Measurements from ENCODE around the gene ADAMTS16.

ADAMTS16 gene

GRCh38 chr5:5235685-5236084, 95.6 kb downstream of the ADAMTS16 start:
- no peak for DNase-seq

- DNase-seq: no peak
Observed at GRCh38 chr5:5239191-5239590, 99.1 kb downstream of the ADAMTS16 start.

GRCh38 chr5:5240234-5240633, 100.1 kb downstream of the ADAMTS16 start:
- DNase-seq: no peak

- no peak for DNase-seq
Observed at GRCh38 chr5:5242056-5242455, 101.9 kb downstream of the ADAMTS16 start.

GRCh38 chr5:5246736-5247135, 106.6 kb downstream of the ADAMTS16 start:
- DNase-seq: no peak

- no peak for DNase-seq
Observed at GRCh38 chr5:5250758-5251157, 110.6 kb downstream of the ADAMTS16 start.

GRCh38 chr5:5252106-5252505, 112.0 kb downstream of the ADAMTS16 start:
- no peak for DNase-seq

- no peak for DNase-seq
Observed at GRCh38 chr5:5257353-5257752, 117.2 kb downstream of the ADAMTS16 start.

- no peak for DNase-seq
Observed at GRCh38 chr5:5258564-5258963, 118.4 kb downstream of the ADAMTS16 start.

- DNase-seq: no peak
Observed at GRCh38 chr5:5264727-5265126, 124.6 kb downstream of the ADAMTS16 start.

- no peak for DNase-seq
Observed at GRCh38 chr5:5266297-5266696, 126.2 kb downstream of the ADAMTS16 start.

- DNase-seq: no peak
Observed at GRCh38 chr5:5270161-5270560, 130.0 kb downstream of the ADAMTS16 start.

GRCh38 chr5:5270958-5271785, 131.0 kb downstream of the ADAMTS16 start:
- DNase-seq: no peak

- DNase-seq: no peak
Observed at GRCh38 chr5:5271786-5272321, 131.7 kb downstream of the ADAMTS16 start.

GRCh38 chr5:5273398-5273797, 133.3 kb downstream of the ADAMTS16 start:
- DNase-seq: no peak

GRCh38 chr5:5273976-5274375, 133.8 kb downstream of the ADAMTS16 start:
- DNase-seq: no peak

- DNase-seq: no peak
Observed at GRCh38 chr5:5275211-5275610, 135.1 kb downstream of the ADAMTS16 start.

GRCh38 chr5:5276430-5276829, 136.3 kb downstream of the ADAMTS16 start:
- DNase-seq: no peak

GRCh38 chr5:5276951-5277517, 136.9 kb downstream of the ADAMTS16 start:
- DNase-seq: no peak

- DNase-seq: no peak
Observed at GRCh38 chr5:5278201-5278814, 138.2 kb downstream of the ADAMTS16 start.

- no peak for DNase-seq
Observed at GRCh38 chr5:5278815-5279381, 138.8 kb downstream of the ADAMTS16 start.

- no peak for DNase-seq
Observed at GRCh38 chr5:5285906-5286305, 145.8 kb downstream of the ADAMTS16 start.

- DNase-seq: no peak
Observed at GRCh38 chr5:5287419-5287818, 147.3 kb downstream of the ADAMTS16 start.

GRCh38 chr5:5288201-5288600, 148.1 kb downstream of the ADAMTS16 start:
- no peak for DNase-seq
